Neural progenitor cell (in vitro differentiated cells): ENCODE measurements around the gene CACTIN.

Experiments
- CTCF ChIP-seq: fragments of 200-600 bp; sonication (generic); IDR thresholded peaks from 2 replicates; pipeline ENCODE4 v1.5.1; 2017; ENCODE audit warnings: antibody characterized with exemption, mild to moderate bottlenecking
- EZH2phosphoT487 ChIP-seq: fragments of 200-600 bp; sonication (generic); IDR thresholded peaks from 2 replicates; pipeline ENCODE4 v1.6.1; 2017; ENCODE audit warnings: antibody characterized with exemption

DNA sequence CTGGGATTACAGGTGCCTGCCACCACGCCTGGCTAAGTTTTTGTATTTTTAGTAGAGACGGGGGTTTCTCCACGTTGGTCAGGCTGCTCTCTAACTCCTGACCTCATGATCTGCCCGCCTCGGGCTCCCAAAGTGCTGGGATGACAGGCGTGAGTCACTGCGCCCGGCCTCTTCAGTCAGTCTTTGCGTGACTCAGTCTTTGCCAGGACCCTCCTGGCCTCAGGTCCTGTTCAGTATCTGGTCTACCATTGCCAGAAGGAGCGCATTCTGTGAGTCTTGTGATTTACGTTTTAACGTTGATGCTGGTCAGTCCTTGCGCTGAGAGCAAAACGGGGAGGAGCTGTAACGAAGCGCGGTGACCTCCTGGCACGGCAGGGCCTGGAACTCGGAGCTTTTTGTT is 61.5 kb downstream of the CACTIN start:
- TF ChIP-seq CTCF = no peak
- TF ChIP-seq EZH2phosphoT487 = no peak
